ENCODE results near the gene TRPC4.

DNA sequence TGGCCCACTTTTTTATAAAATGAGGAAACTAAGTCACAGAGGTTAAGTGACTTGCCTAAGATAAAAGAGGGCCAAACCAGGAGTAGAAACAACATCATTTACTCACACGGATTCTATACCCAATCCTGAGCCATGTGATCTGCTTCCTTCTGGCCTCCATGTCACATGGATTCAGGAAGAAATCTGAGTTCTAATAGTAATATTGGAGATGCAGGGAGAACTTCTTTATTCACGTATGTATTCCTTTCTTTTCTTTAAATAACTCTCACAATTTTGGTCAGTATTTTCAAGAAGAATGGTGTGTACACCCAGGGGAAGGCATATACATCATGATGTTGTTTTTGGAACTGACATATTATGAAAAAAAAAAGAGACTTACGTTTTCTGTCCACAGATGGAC lies 272.8 kb downstream of the TRPC4 start:
- TF ChIP-seq POLR2AphosphoS5 (IDR thresholded peaks at IDR 0.05) (no peak), POLR2A (IDR thresholded peaks at IDR 0.05) (no peak), EP300 (IDR thresholded peaks at IDR 0.05) (no peak)
- TF ChIP-seq, protein P1, sequence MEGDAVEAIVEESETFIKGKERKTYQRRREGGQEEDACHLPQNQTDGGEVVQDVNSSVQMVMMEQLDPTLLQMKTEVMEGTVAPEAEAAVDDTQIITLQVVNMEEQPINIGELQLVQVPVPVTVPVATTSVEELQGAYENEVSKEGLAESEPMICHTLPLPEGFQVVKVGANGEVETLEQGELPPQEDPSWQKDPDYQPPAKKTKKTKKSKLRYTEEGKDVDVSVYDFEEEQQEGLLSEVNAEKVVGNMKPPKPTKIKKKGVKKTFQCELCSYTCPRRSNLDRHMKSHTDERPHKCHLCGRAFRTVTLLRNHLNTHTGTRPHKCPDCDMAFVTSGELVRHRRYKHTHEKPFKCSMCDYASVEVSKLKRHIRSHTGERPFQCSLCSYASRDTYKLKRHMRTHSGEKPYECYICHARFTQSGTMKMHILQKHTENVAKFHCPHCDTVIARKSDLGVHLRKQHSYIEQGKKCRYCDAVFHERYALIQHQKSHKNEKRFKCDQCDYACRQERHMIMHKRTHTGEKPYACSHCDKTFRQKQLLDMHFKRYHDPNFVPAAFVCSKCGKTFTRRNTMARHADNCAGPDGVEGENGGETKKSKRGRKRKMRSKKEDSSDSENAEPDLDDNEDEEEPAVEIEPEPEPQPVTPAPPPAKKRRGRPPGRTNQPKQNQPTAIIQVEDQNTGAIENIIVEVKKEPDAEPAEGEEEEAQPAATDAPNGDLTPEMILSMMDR (IDR thresholded peaks at IDR 0.05): no peak
